Ascending aorta (tissue), 2 donors: Measurements from ENCODE around the gene MYO1D. TPM values are rescaled to one million over a fixed set of nuclear protein-coding genes. Genes with fewer than 3 reads are reported as not detected.

ENCODE experiments used
- DNase-seq, 2 donors: peaks; one replicate each; pipeline ENCODE4 v3.0.0-alpha.2; 2019; ENCODE audit warnings: low spot score in 2 of 2
- H3K27ac ChIP-seq, 2 donors: fragments of 200-600 bp; sonication (generic); one replicate each; pipeline ENCODE4 v1.5.1; 2016 to 2017; ENCODE audit warnings: mild to moderate bottlenecking in 1 of 2
- H3K27me3 ChIP-seq: fragments of 200-600 bp; sonication (generic); one replicate; pipeline ENCODE4 v1.5.1; 2017
- H3K36me3 ChIP-seq, 2 donors: fragments of 200-600 bp; sonication (generic); one replicate each; pipeline ENCODE4 v1.5.1; 2016
- H3K4me1 ChIP-seq, 2 donors: fragments of 200-600 bp; sonication (generic); one replicate each; pipeline ENCODE4 v1.5.1; 2016 to 2017; ENCODE audit warnings: mild to moderate bottlenecking in 1 of 2
- H3K4me3 ChIP-seq, 2 donors: fragments of 200-600 bp; sonication (generic); one replicate each; pipeline ENCODE4 v1.5.1; 2016 to 2017; ENCODE audit warnings: mild to moderate bottlenecking in 1 of 2
- H3K9me3 ChIP-seq, 2 donors: fragments of 200-600 bp; sonication (generic); one replicate each; pipeline ENCODE4 v1.5.1; 2016
- CTCF ChIP-seq, 3 experiments: fragments of 200-600 bp in 2 of 3; fragments of 450-650 bp in 1 of 3; sonication (generic) in 2 of 3; IDR thresholded peaks; one replicate each; pipeline ENCODE4 v1.5.1; 2016 to 2019; ENCODE audit warnings: antibody characterized with exemption in 3 of 3, mild to moderate bottlenecking in 1 of 3, moderate library complexity in 1 of 3
- intact Hi-C: fragments of 100-400 bp; cut with DNase I; formaldehyde crosslinking; loops from one replicate; pipeline ENCODE4 v1.15.1; 2023
- total RNA-seq: library from RNA; depleted of rRNA; stranded (reverse); fragments of >200 nt; gene quantifications from one replicate; pipeline ENCODE4 v1.1.0, GENCODE V29; 2016

Gene MYO1D
- total RNA-seq, 1 donor from 2014 or later: 105 TPM

GRCh38 chr17:32546031-32546444 is 330.9 kb downstream of the MYO1D start:
- Histone ChIP-seq H3K36me3 (no peaks in the 10 kb centered on the region), H3K9me3 (no peaks in the 10 kb centered on the region), H3K4me3 (no peak overlapping the region), H3K27me3 (no peaks in the 10 kb centered on the region), H3K27ac (no peak overlapping the region), H3K4me1 (no peaks in the 10 kb centered on the region)
- intact Hi-C loops: no loop called here
- TF ChIP-seq CTCF (IDR thresholded peaks at IDR 0.05): no peak
- no peak for DNase-seq

GRCh38 chr17:32542186-32542585 is 334.7 kb downstream of the MYO1D start:
- Histone ChIP-seq H3K36me3 (no peaks in the 10 kb centered on the region), H3K27ac (no peak overlapping the region), H3K4me3 (no peak overlapping the region), H3K9me3 (no peaks in the 10 kb centered on the region), H3K27me3 (no peaks in the 10 kb centered on the region), H3K4me1 (no peaks in the 10 kb centered on the region)
- no peak for TF ChIP-seq CTCF (IDR thresholded peaks at IDR 0.05)
- intact Hi-C loops: no loop called here
- DNase-seq: peak in 1 of 2 donors; percentile 1

- H3K27me3 ChIP-seq: no peaks in the 10 kb centered on the region
- no peak overlapping the region for H3K4me3 ChIP-seq
- no peak overlapping the region for H3K27ac ChIP-seq
- intact Hi-C loops: no loop called here
- no peak for TF ChIP-seq CTCF (IDR thresholded peaks at IDR 0.05)
- no peaks in the 10 kb centered on the region for H3K36me3 ChIP-seq
- DNase-seq: peak in 1 of 2 donors; percentile 3
- H3K9me3 ChIP-seq: no peaks in the 10 kb centered on the region
- peaks cover 0 to 2% of the 10 kb centered on the region in 2 donors for H3K4me1 ChIP-seq
These were observed 335.3 kb downstream of the MYO1D start for GRCh38 chr17:32541640-32542039.

GRCh38 chr17:32536736-32537643 is 339.9 kb downstream of the MYO1D start:
- H3K36me3 ChIP-seq: no peaks in the 10 kb centered on the region
- DNase-seq: peak in 1 of 2 donors; percentile 53
- H3K27ac ChIP-seq: peak overlapping the region; percentile 11 to 32
- H3K27me3 ChIP-seq: no peaks in the 10 kb centered on the region
- no peaks in the 10 kb centered on the region for H3K9me3 ChIP-seq
- TF ChIP-seq CTCF (IDR thresholded peaks at IDR 0.05): no peak
- intact Hi-C loops: no loop called here
- H3K4me3 ChIP-seq: no peak overlapping the region
- peaks cover 0 to 4% of the 10 kb centered on the region in 2 donors for H3K4me1 ChIP-seq

GRCh38 chr17:32533296-32533695 is 343.6 kb downstream of the MYO1D start:
- intact Hi-C loops: no loop called here
- no peaks in the 10 kb centered on the region for H3K27me3 ChIP-seq
- H3K4me1 ChIP-seq: peaks cover 0 to 4% of the 10 kb centered on the region in 2 donors
- no peak overlapping the region for H3K27ac ChIP-seq
- peaks cover 0 to 10% of the 10 kb centered on the region in 2 donors for H3K36me3 ChIP-seq
- no peak overlapping the region for H3K4me3 ChIP-seq
- peak in 1 of 2 donors; percentile 9 for DNase-seq
- H3K9me3 ChIP-seq: no peaks in the 10 kb centered on the region
- no peak for TF ChIP-seq CTCF (IDR thresholded peaks at IDR 0.05)
